Right lobe of liver (tissue), 4 donors: Measurements from ENCODE around the gene ZDHHC5.

Experiments
- CTCF ChIP-seq, 4 donors: fragments of 200-600 bp in 3 of 4; fragments of 450-650 bp in 1 of 4; IDR thresholded peaks; one replicate each; pipeline versions ENCODE4 v1.5.1 to v1.8.0; 2016 to 2022; ENCODE audit warnings: antibody characterized with exemption in 4 of 4, mild to moderate bottlenecking in 2 of 4
- POLR2A ChIP-seq: fragments of 450-650 bp; IDR thresholded peaks from one replicate; pipeline ENCODE4 v1.6.1; 2017; ENCODE audit warnings: antibody characterized with exemption, mild to moderate bottlenecking
- donor health status: DM: no; HTN: no; CAD: no.
- donor health status: DM: no; HTN: no; CAD: no.
- donor health status: DM: no; HTN: yes; CAD: no.

GRCh38 chr11:57652662-57653061, 15.3 kb upstream of the ZDHHC5 start:
- TF ChIP-seq POLR2A, result no peak
- TF ChIP-seq CTCF (IDR thresholded peaks at IDR 0.05), result no peak
